Stomach (tissue), 9 donors: ENCODE measurements around the gene TMEM176A. TPM values are rescaled to one million over a fixed set of nuclear protein-coding genes. Genes with fewer than 3 reads are reported as not detected.

ENCODE experiments used
- DNase-seq, 2 donors: peaks; one replicate each; pipeline versions ENCODE4 v3.0.0 to v3.0.0-alpha.2; 2013 to 2019
- H3K27ac ChIP-seq, 5 donors: fragments of 200-600 bp in 4 of 5; sonication (generic) in 4 of 5; one replicate each; pipeline ENCODE4 v1.5.1; 2013 to 2019; ENCODE audit warnings: mild to moderate bottlenecking in 1 of 5, moderate library complexity in 1 of 5
- H3K27me3 ChIP-seq, 3 donors: fragments of 200-600 bp; sonication (generic); one replicate each; pipeline ENCODE4 v1.5.1; 2017 to 2019; ENCODE audit warnings: mixed run types in 1 of 3
- H3K36me3 ChIP-seq, 4 donors: fragments of 200-600 bp; sonication (generic); 1 replicate in 3 of 4; 2 replicates in 1 of 4; pipeline ENCODE4 v1.5.1; 2016 to 2019
- H3K4me1 ChIP-seq, 4 donors: fragments of 200-600 bp; sonication (generic); one replicate each; pipeline ENCODE4 v1.5.1; 2016 to 2019
- H3K4me3 ChIP-seq, 4 donors: fragments of 200-600 bp; sonication (generic) in 3 of 4; one replicate each; pipeline ENCODE4 v1.5.1; 2016 to 2019; ENCODE audit warnings: mild to moderate bottlenecking in 1 of 4
- H3K9me3 ChIP-seq, 4 donors: fragments of 200-600 bp; sonication (generic); one replicate each; pipeline ENCODE4 v1.5.1; 2016 to 2019
- CTCF ChIP-seq, 7 experiments: fragments of 450-650 bp in 4 of 7; fragments of 200-600 bp in 3 of 7; sonication (generic) in 3 of 7; IDR thresholded peaks; one replicate each; pipeline ENCODE4 v1.5.1; 2016 to 2019; ENCODE audit warnings: antibody characterized with exemption in 7 of 7, control low read depth in 2 of 7, mild to moderate bottlenecking in 1 of 7
- EP300 ChIP-seq: sonication (generic); formaldehyde crosslinking; IDR thresholded peaks from one replicate; pipeline ENCODE4 v1.6.1; 2017; ENCODE audit warnings: antibody characterized with exemption
- POLR2A ChIP-seq, 4 donors: fragments of 450-650 bp; IDR thresholded peaks; one replicate each; pipeline ENCODE4 v1.6.1; 2016; ENCODE audit warnings: antibody characterized with exemption in 4 of 4, control low read depth in 2 of 4, mild to moderate bottlenecking in 1 of 4, moderate library complexity in 1 of 4
- POLR2AphosphoS5 ChIP-seq, 3 donors: sonication (generic); formaldehyde crosslinking; IDR thresholded peaks; one replicate each; pipeline ENCODE4 v1.6.1; 2016; ENCODE audit warnings: antibody characterized with exemption in 3 of 3
- WGBS, 5 donors: extraction: QIAGEN DNeasy Blood & Tissue Kit in 3 of 5; methylation state at CpG; one replicate each; pipeline versions ENCODE4 v1.1.5 to v1.1.7; 2013 to 2018; 5-methylcytosine and 5-hydroxymethylcytosine counted together
- intact Hi-C: fragments of 100-400 bp; cut with DNase I; formaldehyde crosslinking; loops from one replicate; pipeline ENCODE4 v1.15.1; 2023; ENCODE audit warnings: low total_unique reads
- polyA plus RNA-seq, 3 donors: library from polyadenylated mRNA; stranded (reverse); fragments of 200-250 nt; gene quantifications; one replicate each; pipeline ENCODE4 v1.2.3, GENCODE V29; 2013
- total RNA-seq, 5 donors: library from RNA; depleted of rRNA; stranded (reverse); fragments of >200 nt; gene quantifications; one replicate each; pipeline versions ENCODE4 v1.1.0 to v1.2.3, GENCODE V29; 2014 to 2016
- donor health status: healthy with polysubstance abuse.
- donor health status: Bipolar disorder and iron deficiency.
- donor health status: healthy.

The TMEM176A gene
- total and polyA plus RNA-seq, 8 donors: 14.7 to 116 (median 38.9) TPM

GRCh38 chr7:150778738-150779301, 21.7 kb upstream of the TMEM176A start:
- Histone ChIP-seq H3K36me3 (no peaks in the 10 kb centered on the region), H3K27ac (peak overlapping the region in 1 of 5 donors; percentile 43), H3K27me3 (no peaks in the 10 kb centered on the region), H3K9me3 (peaks cover 0 to 7% (median 1%) of the 10 kb centered on the region in 4 donors), H3K4me3 (no peak overlapping the region), H3K4me1 (peaks cover under 1 to 28% (median 15%) of the 10 kb centered on the region in 4 donors)
- intact Hi-C loops: loop anchor here (10.0 kb wide), 1 partner anchor 86 kb away; no protein-coding TSS in a partner anchor
- no peak for TF ChIP-seq POLR2A (IDR thresholded peaks at IDR 0.05)
- TF ChIP-seq POLR2AphosphoS5 (IDR thresholded peaks at IDR 0.05): peak in 2 of 3 donors; percentile 7 to 50
- TF ChIP-seq CTCF (IDR thresholded peaks at IDR 0.05): peak in 5 of 7 experiments; percentile 74 to 91 (median 82)
- WGBS, 5 donors: 7 to 10% (median 8%) methylated on average over 12 of the region's 12 CpGs
- peak; percentile 87 to 93 for DNase-seq

GRCh38 chr7:150780292-150780691, 20.3 kb upstream of the TMEM176A start:
- Histone ChIP-seq H3K27ac (peak overlapping the region; percentile 45 to 85 (median 54)), H3K4me1 (peaks cover 12 to 43% (median 28%) of the 10 kb centered on the region in 4 donors)

GRCh38 chr7:150781103-150781502, 19.5 kb upstream of the TMEM176A start:
- H3K27me3 ChIP-seq: no peaks in the 10 kb centered on the region
- H3K36me3 ChIP-seq: no peaks in the 10 kb centered on the region
- peak in 1 of 2 donors; percentile 41 for DNase-seq
- peak overlapping the region in 4 of 5 donors; percentile 45 to 85 (median 72) for H3K27ac ChIP-seq
- H3K9me3 ChIP-seq: no peaks in the 10 kb centered on the region
- WGBS, 5 donors: 25 to 44% (median 34%) methylated on average over 3 of the region's 3 CpGs
- peaks cover 12 to 49% (median 33%) of the 10 kb centered on the region in 4 donors for H3K4me1 ChIP-seq
- H3K4me3 ChIP-seq: no peak overlapping the region
- intact Hi-C loops: no loop called here
- TF ChIP-seq POLR2A (IDR thresholded peaks at IDR 0.05) (no peak), POLR2AphosphoS5 (IDR thresholded peaks at IDR 0.05) (peak in 1 of 3 donors; percentile 4)

More at GRCh38 chr7:150780292-150780691, 20.3 kb upstream of the TMEM176A start:
- TF ChIP-seq CTCF (IDR thresholded peaks at IDR 0.05): no peak
- no peak for TF ChIP-seq EP300
- TF ChIP-seq POLR2AphosphoS5 (IDR thresholded peaks at IDR 0.05): no peak
- no peak for TF ChIP-seq POLR2A (IDR thresholded peaks at IDR 0.05)
- WGBS, 5 donors: 48 to 76% (median 59%) methylated on average over 3 of the region's 3 CpGs
- H3K36me3 ChIP-seq: no peaks in the 10 kb centered on the region
- H3K9me3 ChIP-seq: no peaks in the 10 kb centered on the region
- no peak overlapping the region for H3K4me3 ChIP-seq
- DNase-seq: no peak
- H3K27me3 ChIP-seq: no peaks in the 10 kb centered on the region
- intact Hi-C loops: no loop called here

- no peak for DNase-seq
- H3K36me3 ChIP-seq: no peaks in the 10 kb centered on the region
- TF ChIP-seq POLR2A (IDR thresholded peaks at IDR 0.05) (no peak), POLR2AphosphoS5 (IDR thresholded peaks at IDR 0.05) (no peak), EP300 (no peak)
- H3K4me3 ChIP-seq: no peak overlapping the region
- peaks cover 13 to 57% (median 39%) of the 10 kb centered on the region in 4 donors for H3K4me1 ChIP-seq
- no peaks in the 10 kb centered on the region for H3K27me3 ChIP-seq
- H3K27ac ChIP-seq: peak overlapping the region; percentile 44 to 85 (median 70)
- 76 to 100% (median 85%) methylated on average over 2 of the region's 2 CpGs for WGBS, 5 donors
- intact Hi-C loops: no loop called here
- no peaks in the 10 kb centered on the region for H3K9me3 ChIP-seq
Measured at GRCh38 chr7:150781961-150782360, 18.6 kb upstream of the TMEM176A start.

- Histone ChIP-seq H3K27ac (peak overlapping the region; percentile 18 to 85 (median 82)), H3K9me3 (no peaks in the 10 kb centered on the region), H3K27me3 (no peaks in the 10 kb centered on the region), H3K4me3 (peak overlapping the region in 1 of 4 donors; percentile 9), H3K4me1 (peaks cover 31 to 70% (median 53%) of the 10 kb centered on the region in 4 donors), H3K36me3 (no peaks in the 10 kb centered on the region)
- WGBS, 5 donors: 15 to 36% (median 19%) methylated on average over 9 of the region's 9 CpGs
- peak; percentile 45 to 69 for DNase-seq
- intact Hi-C loops: no loop called here
- TF ChIP-seq POLR2AphosphoS5 (IDR thresholded peaks at IDR 0.05) (peak in 1 of 3 donors; percentile 13), CTCF (IDR thresholded peaks at IDR 0.05) (no peak)
Measured at GRCh38 chr7:150784120-150784736, 16.3 kb upstream of the TMEM176A start.
